CD4-positive, alpha-beta T cell treated with Interleukin-17A for 4 hours (primary cell): ENCODE measurements around the gene RAB10.
A peak's percentile ranks its signal among the peaks of the same experiment; 100 is the strongest.
"Not testable (repeated sequence)": the region's sequence is repeated elsewhere in the genome, so short reads cannot be mapped to it uniquely, and the experiment has no call there.

Experiments used
- DNase-seq: peaks from one replicate; pipeline ENCODE4 v3.0.0-alpha.2; 2020; ENCODE audit warnings: mixed read lengths

The RAB10 gene

GRCh38 chr2:26016706-26017045 lies 17.2 kb upstream of the RAB10 start:
- not testable (repeated sequence) for DNase-seq

- no peak for DNase-seq
These were observed 16.3 kb upstream of the RAB10 start for GRCh38 chr2:26017464-26018183.

- peak; percentile 21 for DNase-seq
These were observed 15.5 kb upstream of the RAB10 start for GRCh38 chr2:26018184-26019055.

- no peak for DNase-seq
These were observed 13.6 kb upstream of the RAB10 start for GRCh38 chr2:26020231-26020640.

GRCh38 chr2:26024260-26024659 lies 9.6 kb upstream of the RAB10 start:
- no peak for DNase-seq

GRCh38 chr2:26025509-26025908 lies 8.4 kb upstream of the RAB10 start:
- DNase-seq = no peak

- not testable (repeated sequence) for DNase-seq
These were observed 5.8 kb upstream of the RAB10 start for GRCh38 chr2:26028083-26028482.

GRCh38 chr2:26032586-26033269 lies 1.2 kb upstream of the RAB10 start:
- DNase-seq = not testable (repeated sequence)

GRCh38 chr2:26033270-26033817 lies 540 bp upstream of the RAB10 start:
- peak; percentile 47 for DNase-seq

GRCh38 chr2:26034637-26034992 lies 731 bp downstream of the RAB10 start:
- DNase-seq = no peak

GRCh38 chr2:26035090-26035743 lies 1.3 kb downstream of the RAB10 start:
- DNase-seq = no peak

GRCh38 chr2:26039603-26040323 lies 5.9 kb downstream of the RAB10 start:
- DNase-seq = no peak

GRCh38 chr2:26043109-26043508 lies 9.2 kb downstream of the RAB10 start:
- no peak for DNase-seq

- DNase-seq = peak; percentile 9
These were observed 10.2 kb downstream of the RAB10 start for GRCh38 chr2:26043862-26044696.

GRCh38 chr2:26048791-26049190 lies 14.9 kb downstream of the RAB10 start:
- DNase-seq = no peak

- DNase-seq = no peak
These were observed 15.8 kb downstream of the RAB10 start for GRCh38 chr2:26049641-26050040.

GRCh38 chr2:26052740-26053139 lies 18.9 kb downstream of the RAB10 start:
- DNase-seq = no peak

GRCh38 chr2:26054598-26055348 lies 20.9 kb downstream of the RAB10 start:
- no peak for DNase-seq

- no peak for DNase-seq
These were observed 24.5 kb downstream of the RAB10 start for GRCh38 chr2:26058390-26058789.

- no peak for DNase-seq
These were observed 25.7 kb downstream of the RAB10 start for GRCh38 chr2:26059542-26059941.
